Measurements from ENCODE around the gene CPAMD8. TPM values are rescaled to one million over a fixed set of nuclear protein-coding genes. Genes with fewer than 3 reads are reported as not detected.
"Not testable (repeated sequence)": the region's sequence is repeated elsewhere in the genome, so short reads cannot be mapped to it uniquely, and the experiment has no call there.

CPAMD8 gene
- total RNA-seq, 6 experiments from 2014 or later, result 0.11 to 0.20 (median 0.14) TPM; not detected in 1

GRCh38 chr19:16878181-16878965 is 148.2 kb downstream of the CPAMD8 start:
- no peak overlapping the region for H3K27ac Mint-ChIP-seq
- H3K4me1 Mint-ChIP-seq (ENCODE audit: low read depth), result peaks cover 11% of the 10 kb centered on the region; the same call in 1 of the 2 replicates
- H3K36me3 Mint-ChIP-seq (ENCODE audit: low read depth), result peaks cover 46% of the 10 kb centered on the region
- no peak overlapping the region for H3K4me3 Mint-ChIP-seq
- no peak for DNase-seq
- peaks cover 39% of the 10 kb centered on the region for H3K9me3 Mint-ChIP-seq
- no peaks in the 10 kb centered on the region; the same call in none of the 2 replicates for H3K27me3 Mint-ChIP-seq (ENCODE audit: insufficient read depth)
- TF ChIP-seq CTCF (IDR thresholded peaks at IDR 0.05), result no peak

GRCh38 chr19:16877581-16877980 is 149.0 kb downstream of the CPAMD8 start:
- peaks cover 44% of the 10 kb centered on the region for H3K36me3 Mint-ChIP-seq (ENCODE audit: low read depth)
- no peak for TF ChIP-seq CTCF (IDR thresholded peaks at IDR 0.05)
- no peaks in the 10 kb centered on the region; the same call in none of the 2 replicates for H3K27me3 Mint-ChIP-seq (ENCODE audit: insufficient read depth)
- H3K27ac Mint-ChIP-seq, result no peak overlapping the region
- peaks cover 11% of the 10 kb centered on the region; the same call in 1 of the 2 replicates for H3K4me1 Mint-ChIP-seq (ENCODE audit: low read depth)
- DNase-seq, result no peak
- no peak overlapping the region for H3K4me3 Mint-ChIP-seq
- H3K9me3 Mint-ChIP-seq, result peaks cover 32% of the 10 kb centered on the region

GRCh38 chr19:16876904-16877361 is 149.7 kb downstream of the CPAMD8 start:
- no peak for TF ChIP-seq CTCF (IDR thresholded peaks at IDR 0.05)
- Mint-ChIP-seq H3K27ac (no peak overlapping the region), H3K27me3 (ENCODE audit: insufficient read depth) (no peaks in the 10 kb centered on the region; the same call in none of the 2 replicates), H3K9me3 (peaks cover 25% of the 10 kb centered on the region), H3K4me1 (ENCODE audit: low read depth) (peaks cover 11% of the 10 kb centered on the region; the same call in 1 of the 2 replicates), H3K4me3 (no peak overlapping the region), H3K36me3 (ENCODE audit: low read depth) (peaks cover 39% of the 10 kb centered on the region)
- no peak for DNase-seq

- no peak overlapping the region for H3K4me3 Mint-ChIP-seq
- H3K36me3 Mint-ChIP-seq (ENCODE audit: low read depth), result peaks cover 37% of the 10 kb centered on the region
These were observed 150.7 kb downstream of the CPAMD8 start for GRCh38 chr19:16875584-16876555.

GRCh38 chr19:16874978-16875299 is 151.7 kb downstream of the CPAMD8 start:
- H3K36me3 Mint-ChIP-seq (ENCODE audit: low read depth), result peaks cover 27% of the 10 kb centered on the region
- not testable (repeated sequence) for DNase-seq; H3K27me3 Mint-ChIP-seq (ENCODE audit: insufficient read depth); H3K4me3 Mint-ChIP-seq
- peaks cover 11% of the 10 kb centered on the region; the same call in 1 of the 2 replicates for H3K4me1 Mint-ChIP-seq (ENCODE audit: low read depth)
- H3K27ac Mint-ChIP-seq, result peak overlapping the region; percentile 72
- H3K9me3 Mint-ChIP-seq, result peaks cover 13% of the 10 kb centered on the region

More at GRCh38 chr19:16875584-16876555, 150.7 kb downstream of the CPAMD8 start:
- peaks cover 19% of the 10 kb centered on the region for H3K9me3 Mint-ChIP-seq
- TF ChIP-seq CTCF (IDR thresholded peaks at IDR 0.05), result no peak
- no peak overlapping the region for H3K27ac Mint-ChIP-seq
- H3K4me1 Mint-ChIP-seq (ENCODE audit: low read depth), result peaks cover 11% of the 10 kb centered on the region; the same call in 1 of the 2 replicates
- DNase-seq, result no peak
- H3K27me3 Mint-ChIP-seq (ENCODE audit: insufficient read depth), result no peaks in the 10 kb centered on the region; the same call in none of the 2 replicates

Data from HFFc6 (cell line).